Loucy (cell line): ENCODE data around the gene FRMD4A.

Experiments used
- EZH2phosphoT487 ChIP-seq: fragments of 200-600 bp; IDR thresholded peaks from 2 replicates; pipeline ENCODE4 v1.6.1; 2018; ENCODE audit warnings: antibody characterized with exemption, mild to moderate bottlenecking, moderate library complexity, borderline replicate concordance
- TF ChIP-seq, protein P1 (sequence below): fragments of 200-600 bp; sonication (generic); conservative IDR thresholded peaks from 2 replicates; pipeline ENCODE4 v1.5.1; 2014; ENCODE audit warnings: mild to moderate bottlenecking, antibody characterized with exemption, low read length

DNA sequence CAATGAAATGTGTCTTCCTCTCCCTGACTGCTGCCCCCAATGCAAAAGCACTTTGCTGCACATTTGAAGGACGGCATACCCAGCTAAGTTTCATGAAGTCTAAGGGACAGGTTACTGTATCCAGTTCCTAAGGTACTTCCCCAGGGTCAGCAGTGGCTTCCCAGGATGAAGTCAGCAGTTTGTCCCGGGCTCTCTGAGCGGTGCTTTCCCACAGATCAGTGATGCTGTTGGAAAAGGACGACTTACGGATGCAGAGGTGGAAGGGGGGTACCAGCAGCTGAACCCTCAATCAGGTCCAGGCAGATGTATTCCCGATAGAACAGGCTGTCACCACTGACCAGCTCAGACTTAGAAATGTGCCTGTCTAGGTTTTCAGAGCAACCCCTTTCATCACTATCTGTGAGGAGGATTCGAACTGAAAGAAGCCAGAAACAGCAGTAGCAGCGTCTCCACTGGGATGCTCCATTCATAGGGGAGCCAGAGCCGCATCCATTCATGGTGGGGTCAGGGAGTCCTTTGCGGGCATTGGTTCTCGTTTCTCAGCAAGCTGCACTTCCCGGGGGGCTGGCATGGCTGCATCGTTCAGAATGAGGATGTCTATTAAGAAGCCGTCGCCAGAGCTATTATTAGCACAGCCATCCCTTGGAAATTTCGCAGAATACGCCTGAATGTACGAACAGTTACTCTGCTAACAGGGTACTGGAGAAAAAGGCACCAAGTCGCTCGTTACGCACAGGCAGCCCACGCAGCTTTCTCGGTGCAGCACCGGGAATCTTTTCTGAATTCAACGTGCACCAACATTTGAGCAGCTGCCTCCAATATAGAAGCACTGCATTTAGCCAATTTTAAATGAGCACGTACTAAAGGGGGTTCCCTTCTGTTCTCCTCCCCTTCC, 440.2 kb downstream of the FRMD4A start:
- TF ChIP-seq, protein P1, sequence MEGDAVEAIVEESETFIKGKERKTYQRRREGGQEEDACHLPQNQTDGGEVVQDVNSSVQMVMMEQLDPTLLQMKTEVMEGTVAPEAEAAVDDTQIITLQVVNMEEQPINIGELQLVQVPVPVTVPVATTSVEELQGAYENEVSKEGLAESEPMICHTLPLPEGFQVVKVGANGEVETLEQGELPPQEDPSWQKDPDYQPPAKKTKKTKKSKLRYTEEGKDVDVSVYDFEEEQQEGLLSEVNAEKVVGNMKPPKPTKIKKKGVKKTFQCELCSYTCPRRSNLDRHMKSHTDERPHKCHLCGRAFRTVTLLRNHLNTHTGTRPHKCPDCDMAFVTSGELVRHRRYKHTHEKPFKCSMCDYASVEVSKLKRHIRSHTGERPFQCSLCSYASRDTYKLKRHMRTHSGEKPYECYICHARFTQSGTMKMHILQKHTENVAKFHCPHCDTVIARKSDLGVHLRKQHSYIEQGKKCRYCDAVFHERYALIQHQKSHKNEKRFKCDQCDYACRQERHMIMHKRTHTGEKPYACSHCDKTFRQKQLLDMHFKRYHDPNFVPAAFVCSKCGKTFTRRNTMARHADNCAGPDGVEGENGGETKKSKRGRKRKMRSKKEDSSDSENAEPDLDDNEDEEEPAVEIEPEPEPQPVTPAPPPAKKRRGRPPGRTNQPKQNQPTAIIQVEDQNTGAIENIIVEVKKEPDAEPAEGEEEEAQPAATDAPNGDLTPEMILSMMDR = no peak
- no peak for TF ChIP-seq EZH2phosphoT487
